ENCODE data around the gene MRGPRE.

DNA sequence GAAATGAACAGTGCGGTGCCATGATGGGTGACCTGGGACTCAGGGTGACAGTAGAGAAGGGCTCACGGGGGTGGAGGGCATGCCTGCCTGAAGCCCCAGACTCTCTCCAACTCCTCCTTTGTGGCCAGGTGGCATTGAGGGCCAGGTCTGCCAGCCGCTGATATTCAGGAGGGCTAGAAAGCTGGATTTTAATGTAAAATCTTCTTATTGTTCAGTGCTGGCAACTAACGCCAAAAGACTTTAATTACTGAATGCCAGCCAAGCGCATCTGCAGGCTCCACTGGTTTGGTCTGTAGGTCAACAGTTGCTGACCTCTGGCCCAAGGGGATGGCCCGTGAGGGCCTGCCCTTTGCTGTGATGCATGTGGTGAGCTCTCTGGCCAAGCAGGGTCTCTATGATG, 23.9 kb downstream of the MRGPRE start:
- TF ChIP-seq, protein P1, sequence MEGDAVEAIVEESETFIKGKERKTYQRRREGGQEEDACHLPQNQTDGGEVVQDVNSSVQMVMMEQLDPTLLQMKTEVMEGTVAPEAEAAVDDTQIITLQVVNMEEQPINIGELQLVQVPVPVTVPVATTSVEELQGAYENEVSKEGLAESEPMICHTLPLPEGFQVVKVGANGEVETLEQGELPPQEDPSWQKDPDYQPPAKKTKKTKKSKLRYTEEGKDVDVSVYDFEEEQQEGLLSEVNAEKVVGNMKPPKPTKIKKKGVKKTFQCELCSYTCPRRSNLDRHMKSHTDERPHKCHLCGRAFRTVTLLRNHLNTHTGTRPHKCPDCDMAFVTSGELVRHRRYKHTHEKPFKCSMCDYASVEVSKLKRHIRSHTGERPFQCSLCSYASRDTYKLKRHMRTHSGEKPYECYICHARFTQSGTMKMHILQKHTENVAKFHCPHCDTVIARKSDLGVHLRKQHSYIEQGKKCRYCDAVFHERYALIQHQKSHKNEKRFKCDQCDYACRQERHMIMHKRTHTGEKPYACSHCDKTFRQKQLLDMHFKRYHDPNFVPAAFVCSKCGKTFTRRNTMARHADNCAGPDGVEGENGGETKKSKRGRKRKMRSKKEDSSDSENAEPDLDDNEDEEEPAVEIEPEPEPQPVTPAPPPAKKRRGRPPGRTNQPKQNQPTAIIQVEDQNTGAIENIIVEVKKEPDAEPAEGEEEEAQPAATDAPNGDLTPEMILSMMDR (IDR thresholded peaks at IDR 0.05) = no peak
- TF ChIP-seq EZH2 (IDR thresholded peaks at IDR 0.05; ENCODE audit: borderline replicate concordance, insufficient read depth, low read depth, low read length, poor library complexity, severe bottlenecking) = no peak

All from B cell (primary cell).